ENCODE measurements around the gene EIF3F. TPM values are rescaled to one million over a fixed set of nuclear protein-coding genes. Genes with fewer than 3 reads are reported as not detected.

EIF3F gene
- total and polyA plus RNA-seq, 9 of the 15 experiments (the other 6 are each of a cell fraction or from before 2014, with no cell fraction given) = 50.1 to 259 (median 135) TPM

DNA sequence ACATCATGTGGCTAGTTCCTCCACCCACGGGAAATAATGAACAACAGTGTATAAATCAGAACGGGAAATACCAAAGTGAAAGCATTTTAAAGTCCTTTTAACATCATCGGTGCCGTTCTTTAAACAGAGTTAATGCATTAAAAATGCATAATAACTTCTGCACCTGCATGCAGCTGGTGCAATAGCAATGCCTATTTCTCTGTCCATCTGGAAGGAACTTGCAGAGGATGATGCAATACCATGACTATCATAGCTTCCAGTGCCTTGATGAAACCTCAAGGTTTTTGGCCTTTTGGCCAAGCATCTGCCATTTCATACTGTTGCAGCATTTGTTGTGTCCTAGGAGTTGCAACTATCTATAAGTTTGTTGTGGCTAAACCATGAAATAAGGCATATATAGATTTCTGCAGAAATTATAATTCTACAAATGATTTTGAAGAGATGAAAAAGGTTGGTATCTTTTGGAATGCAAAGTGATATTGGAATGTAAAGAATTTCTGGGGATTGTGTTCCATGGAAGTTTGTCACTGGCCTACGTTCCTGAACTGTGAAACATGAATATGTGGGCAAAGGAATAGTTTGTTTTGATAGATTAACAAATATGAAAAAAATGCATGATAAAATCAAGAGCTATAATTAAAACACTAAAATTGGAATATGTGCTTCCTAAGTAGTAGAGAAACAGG is 9.8 kb upstream of the EIF3F start (continued):
- TF ChIP-seq, protein P1, sequence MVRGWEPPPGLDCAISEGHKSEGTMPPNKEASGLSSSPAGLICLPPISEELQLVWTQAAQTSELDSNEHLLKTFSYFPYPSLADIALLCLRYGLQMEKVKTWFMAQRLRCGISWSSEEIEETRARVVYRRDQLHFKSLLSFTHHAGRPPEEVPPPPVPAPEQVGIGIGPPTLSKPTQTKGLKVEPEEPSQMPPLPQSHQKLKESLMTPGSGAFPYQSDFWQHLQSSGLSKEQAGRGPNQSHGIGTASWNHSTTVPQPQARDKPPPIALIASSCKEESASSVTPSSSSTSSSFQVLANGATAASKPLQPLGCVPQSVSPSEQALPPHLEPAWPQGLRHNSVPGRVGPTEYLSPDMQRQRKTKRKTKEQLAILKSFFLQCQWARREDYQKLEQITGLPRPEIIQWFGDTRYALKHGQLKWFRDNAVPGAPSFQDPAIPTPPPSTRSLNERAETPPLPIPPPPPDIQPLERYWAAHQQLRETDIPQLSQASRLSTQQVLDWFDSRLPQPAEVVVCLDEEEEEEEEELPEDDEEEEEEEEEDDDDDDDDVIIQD (CRISPR knock-in tag; IDR thresholded peaks at IDR 0.05) = no peak
- TF ChIP-seq, protein P2, sequence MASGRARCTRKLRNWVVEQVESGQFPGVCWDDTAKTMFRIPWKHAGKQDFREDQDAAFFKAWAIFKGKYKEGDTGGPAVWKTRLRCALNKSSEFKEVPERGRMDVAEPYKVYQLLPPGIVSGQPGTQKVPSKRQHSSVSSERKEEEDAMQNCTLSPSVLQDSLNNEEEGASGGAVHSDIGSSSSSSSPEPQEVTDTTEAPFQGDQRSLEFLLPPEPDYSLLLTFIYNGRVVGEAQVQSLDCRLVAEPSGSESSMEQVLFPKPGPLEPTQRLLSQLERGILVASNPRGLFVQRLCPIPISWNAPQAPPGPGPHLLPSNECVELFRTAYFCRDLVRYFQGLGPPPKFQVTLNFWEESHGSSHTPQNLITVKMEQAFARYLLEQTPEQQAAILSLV (tag; IDR thresholded peaks at IDR 0.05) = peak; percentile 81
- TF ChIP-seq SMAD4 (CRISPR knock-in tag; conservative IDR thresholded peaks at IDR 0.05) = peak; percentile 72
- peak; percentile 59 for TF ChIP-seq CBFA2T3 (IDR thresholded peaks at IDR 0.05)
- no peak for TF ChIP-seq POLR2B (IDR thresholded peaks at IDR 0.05; ENCODE audit: low read depth, partially characterized antibody)
- 0 out of 2 replicates have a peak, but pooled peaks have one; percentile 25 for TF ChIP-seq DPF2 (IDR thresholded peaks at IDR 0.05)
- 0 out of 2 replicates have a peak, but pooled peaks have one; percentile 29 for TF ChIP-seq NBN (IDR thresholded peaks at IDR 0.05; ENCODE audit: low read depth)
- peak; percentile 92 for TF ChIP-seq ZSCAN32 (CRISPR knock-in tag; IDR thresholded peaks at IDR 0.05)
- TF ChIP-seq ZNF311 (CRISPR knock-in tag; IDR thresholded peaks at IDR 0.05) = 0 out of 2 replicates have a peak, but pooled peaks have one; percentile 58
- TF ChIP-seq ZNF766 (CRISPR knock-in tag; conservative IDR thresholded peaks at IDR 0.05) = peak; percentile 93
- peak; percentile 95 for TF ChIP-seq CEBPB (tag; IDR thresholded peaks at IDR 0.05)
- TF ChIP-seq, protein P3, sequence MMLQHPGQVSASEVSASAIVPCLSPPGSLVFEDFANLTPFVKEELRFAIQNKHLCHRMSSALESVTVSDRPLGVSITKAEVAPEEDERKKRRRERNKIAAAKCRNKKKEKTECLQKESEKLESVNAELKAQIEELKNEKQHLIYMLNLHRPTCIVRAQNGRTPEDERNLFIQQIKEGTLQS (IDR thresholded peaks at IDR 0.05) = peak; percentile 97
- TF ChIP-seq, protein P3 (CRISPR knock-in tag; conservative IDR thresholded peaks at IDR 0.05) = no peak

Measured in K562 (cell line).